Embryonic facial prominence (tissue), 1 donor: ENCODE measurements around the gene B4GALT5.
"Not testable (repeated sequence)": the region's sequence is repeated elsewhere in the genome, so short reads cannot be mapped to it uniquely, and the experiment has no call there.

Experiments used
- DNase-seq: peaks from one replicate; pipeline ENCODE4 v3.0.0-alpha.2; 2016; ENCODE audit errors: extremely low spot score

B4GALT5 gene

GRCh38 chr20:49628280-49628679 is 85.4 kb downstream of the B4GALT5 start:
- DNase-seq: not testable (repeated sequence)

- no peak for DNase-seq
These were observed 86.3 kb downstream of the B4GALT5 start for GRCh38 chr20:49627329-49627761.

GRCh38 chr20:49624988-49625387 is 88.7 kb downstream of the B4GALT5 start:
- not testable (repeated sequence) for DNase-seq

GRCh38 chr20:49624317-49624716 is 89.4 kb downstream of the B4GALT5 start:
- no peak for DNase-seq

- DNase-seq: no peak
These were observed 91.4 kb downstream of the B4GALT5 start for GRCh38 chr20:49622243-49622642.

- no peak for DNase-seq
These were observed 93.1 kb downstream of the B4GALT5 start for GRCh38 chr20:49620364-49621240.

- no peak for DNase-seq
These were observed 94.3 kb downstream of the B4GALT5 start for GRCh38 chr20:49619113-49620048.

- no peak for DNase-seq
These were observed 95.4 kb downstream of the B4GALT5 start for GRCh38 chr20:49618289-49618688.

GRCh38 chr20:49617394-49617793 is 96.3 kb downstream of the B4GALT5 start:
- DNase-seq: not testable (repeated sequence)

GRCh38 chr20:49616154-49617007 is 97.3 kb downstream of the B4GALT5 start:
- DNase-seq: no peak

GRCh38 chr20:49615401-49616153 is 98.1 kb downstream of the B4GALT5 start:
- DNase-seq: no peak

- not testable (repeated sequence) for DNase-seq
These were observed 98.7 kb downstream of the B4GALT5 start for GRCh38 chr20:49615051-49615400.

- DNase-seq: no peak
These were observed 99.2 kb downstream of the B4GALT5 start for GRCh38 chr20:49614338-49615050.

GRCh38 chr20:49612127-49612738 is 101.4 kb downstream of the B4GALT5 start:
- no peak for DNase-seq

- DNase-seq: not testable (repeated sequence)
These were observed 102.0 kb downstream of the B4GALT5 start for GRCh38 chr20:49611539-49612126.

- DNase-seq: no peak
These were observed 102.8 kb downstream of the B4GALT5 start for GRCh38 chr20:49610691-49611538.

- DNase-seq: no peak
These were observed 104.7 kb downstream of the B4GALT5 start for GRCh38 chr20:49608752-49609670.
